ENCODE measurements around the gene ASXL1. TPM values are rescaled to one million over a fixed set of nuclear protein-coding genes. Genes with fewer than 3 reads are reported as not detected.

The ASXL1 gene
- total RNA-seq, 1 donor from 2014 or later: 79.1 TPM

GRCh38 chr20:32456869-32457478, 98.8 kb downstream of the ASXL1 start:
- ATAC-seq: peak; percentile 54

GRCh38 chr20:32457479-32457986, 99.4 kb downstream of the ASXL1 start:
- H3K27me3 ChIP-seq: no peaks in the 10 kb centered on the region
- intact Hi-C loops (cut with DNase I): no loop called here
- DNase-seq (peak; percentile 78), ATAC-seq (peak; percentile 75)
- H3K36me3 ChIP-seq: peaks cover 12% of the 10 kb centered on the region
- H3K9me3 ChIP-seq: no peaks in the 10 kb centered on the region
- TF ChIP-seq, protein P1, sequence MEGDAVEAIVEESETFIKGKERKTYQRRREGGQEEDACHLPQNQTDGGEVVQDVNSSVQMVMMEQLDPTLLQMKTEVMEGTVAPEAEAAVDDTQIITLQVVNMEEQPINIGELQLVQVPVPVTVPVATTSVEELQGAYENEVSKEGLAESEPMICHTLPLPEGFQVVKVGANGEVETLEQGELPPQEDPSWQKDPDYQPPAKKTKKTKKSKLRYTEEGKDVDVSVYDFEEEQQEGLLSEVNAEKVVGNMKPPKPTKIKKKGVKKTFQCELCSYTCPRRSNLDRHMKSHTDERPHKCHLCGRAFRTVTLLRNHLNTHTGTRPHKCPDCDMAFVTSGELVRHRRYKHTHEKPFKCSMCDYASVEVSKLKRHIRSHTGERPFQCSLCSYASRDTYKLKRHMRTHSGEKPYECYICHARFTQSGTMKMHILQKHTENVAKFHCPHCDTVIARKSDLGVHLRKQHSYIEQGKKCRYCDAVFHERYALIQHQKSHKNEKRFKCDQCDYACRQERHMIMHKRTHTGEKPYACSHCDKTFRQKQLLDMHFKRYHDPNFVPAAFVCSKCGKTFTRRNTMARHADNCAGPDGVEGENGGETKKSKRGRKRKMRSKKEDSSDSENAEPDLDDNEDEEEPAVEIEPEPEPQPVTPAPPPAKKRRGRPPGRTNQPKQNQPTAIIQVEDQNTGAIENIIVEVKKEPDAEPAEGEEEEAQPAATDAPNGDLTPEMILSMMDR (IDR thresholded peaks at IDR 0.05): no peak
- H3K4me3 ChIP-seq: peak overlapping the region; percentile 42
- no peak overlapping the region for H3K27ac ChIP-seq
- peaks cover 13% of the 10 kb centered on the region for H3K4me1 ChIP-seq

More at GRCh38 chr20:32456869-32457478, 98.8 kb downstream of the ASXL1 start:
- Histone ChIP-seq H3K27me3 (no peaks in the 10 kb centered on the region), H3K27ac (no peak overlapping the region), H3K36me3 (peaks cover 18% of the 10 kb centered on the region), H3K4me1 (peaks cover 13% of the 10 kb centered on the region), H3K9me3 (no peaks in the 10 kb centered on the region), H3K4me3 (peak overlapping the region; percentile 42)
- no peak for DNase-seq
- TF ChIP-seq, protein P1 (IDR thresholded peaks at IDR 0.05): peak; percentile 72
- intact Hi-C loops (cut with DNase I): no loop called here

GRCh38 chr20:32458061-32458836, 100.1 kb downstream of the ASXL1 start:
- no peak for DNase-seq
- H3K9me3 ChIP-seq: no peaks in the 10 kb centered on the region
- H3K4me1 ChIP-seq: peaks cover 13% of the 10 kb centered on the region
- H3K27me3 ChIP-seq: no peaks in the 10 kb centered on the region
- no peak overlapping the region for H3K27ac ChIP-seq
- TF ChIP-seq, protein P1 (IDR thresholded peaks at IDR 0.05): no peak
- intact Hi-C loops (cut with DNase I): no loop called here
- no peak for ATAC-seq
- peaks cover 5% of the 10 kb centered on the region for H3K36me3 ChIP-seq
- H3K4me3 ChIP-seq: no peak overlapping the region

- H3K27me3 ChIP-seq: no peaks in the 10 kb centered on the region
- H3K27ac ChIP-seq: no peak overlapping the region
- ATAC-seq (no peak), DNase-seq (no peak)
- H3K4me1 ChIP-seq: peaks cover 13% of the 10 kb centered on the region
- H3K4me3 ChIP-seq: no peak overlapping the region
- intact Hi-C loops (cut with DNase I): no loop called here
- no peaks in the 10 kb centered on the region for H3K36me3 ChIP-seq
- no peaks in the 10 kb centered on the region for H3K9me3 ChIP-seq
- TF ChIP-seq, protein P1 (IDR thresholded peaks at IDR 0.05): no peak
These were observed 100.7 kb downstream of the ASXL1 start for GRCh38 chr20:32458837-32459220.

DNA sequence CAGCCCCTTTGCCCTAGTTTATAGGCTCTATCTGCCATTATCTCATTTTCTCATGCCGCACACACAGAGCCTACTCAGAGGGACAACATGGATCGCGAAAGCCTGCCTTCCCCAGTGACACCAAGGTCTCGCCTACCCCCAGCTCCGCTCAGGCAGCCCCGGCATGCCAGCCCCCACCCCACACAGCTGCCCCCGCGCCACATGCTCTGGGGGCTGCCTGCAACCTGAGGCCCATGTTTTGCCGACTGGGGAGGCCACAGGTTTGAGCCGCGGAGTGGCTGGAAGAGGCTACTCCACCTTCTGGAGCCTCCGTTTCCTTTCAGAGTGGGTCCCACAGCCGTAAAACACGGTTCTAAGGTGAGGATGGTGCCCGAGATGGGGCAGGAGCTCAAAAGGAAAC, 102.1 kb downstream of the ASXL1 start:
- no peak overlapping the region for H3K27ac ChIP-seq
- TF ChIP-seq, protein P1 (IDR thresholded peaks at IDR 0.05): no peak
- H3K9me3 ChIP-seq: no peaks in the 10 kb centered on the region
- H3K4me3 ChIP-seq: no peak overlapping the region
- ATAC-seq (no peak), DNase-seq (no peak)
- H3K27me3 ChIP-seq: no peaks in the 10 kb centered on the region
- H3K4me1 ChIP-seq: peaks cover 21% of the 10 kb centered on the region
- intact Hi-C loops (cut with DNase I): no loop called here
- no peaks in the 10 kb centered on the region for H3K36me3 ChIP-seq

All from upper lobe of right lung (tissue), 1 donor.